Measurements from ENCODE around the gene SH2D4B.

SH2D4B gene

GRCh38 chr10:80537736-80538480, at the start of gene SH2D4B:
Gene SH2D4B (plus strand): TSS chr10:80537902. CDS start chr10:80538332, 430 bp downstream.
- DNase-seq = no peak

DNA sequence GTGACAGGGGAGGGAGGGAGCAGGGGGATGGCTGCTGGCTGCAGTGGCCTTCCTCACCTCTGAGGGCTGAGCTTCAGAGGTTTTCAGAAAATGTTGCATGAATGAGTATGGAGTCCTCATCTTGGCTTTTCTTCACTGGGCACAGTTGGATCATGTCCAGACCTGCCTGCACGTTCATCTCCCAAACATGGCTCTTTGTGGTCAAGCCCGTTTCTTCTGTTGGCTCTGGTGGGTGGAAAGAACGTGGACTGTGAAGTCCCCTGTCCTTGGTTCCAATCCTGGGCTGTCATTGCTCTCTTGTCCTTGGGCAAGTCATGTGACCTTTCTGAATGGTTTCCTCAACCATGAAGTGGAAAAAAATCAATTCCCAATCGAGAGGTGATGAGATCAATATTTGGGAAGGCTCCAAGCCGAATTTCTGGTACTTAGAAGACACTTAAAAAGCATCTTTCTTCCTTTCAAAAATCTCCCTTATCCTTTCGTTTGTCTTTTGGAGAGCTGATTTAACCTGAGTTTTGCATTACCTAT, 49.1 kb upstream of the SH2D4B start:
- DNase-seq = no peak

DNA sequence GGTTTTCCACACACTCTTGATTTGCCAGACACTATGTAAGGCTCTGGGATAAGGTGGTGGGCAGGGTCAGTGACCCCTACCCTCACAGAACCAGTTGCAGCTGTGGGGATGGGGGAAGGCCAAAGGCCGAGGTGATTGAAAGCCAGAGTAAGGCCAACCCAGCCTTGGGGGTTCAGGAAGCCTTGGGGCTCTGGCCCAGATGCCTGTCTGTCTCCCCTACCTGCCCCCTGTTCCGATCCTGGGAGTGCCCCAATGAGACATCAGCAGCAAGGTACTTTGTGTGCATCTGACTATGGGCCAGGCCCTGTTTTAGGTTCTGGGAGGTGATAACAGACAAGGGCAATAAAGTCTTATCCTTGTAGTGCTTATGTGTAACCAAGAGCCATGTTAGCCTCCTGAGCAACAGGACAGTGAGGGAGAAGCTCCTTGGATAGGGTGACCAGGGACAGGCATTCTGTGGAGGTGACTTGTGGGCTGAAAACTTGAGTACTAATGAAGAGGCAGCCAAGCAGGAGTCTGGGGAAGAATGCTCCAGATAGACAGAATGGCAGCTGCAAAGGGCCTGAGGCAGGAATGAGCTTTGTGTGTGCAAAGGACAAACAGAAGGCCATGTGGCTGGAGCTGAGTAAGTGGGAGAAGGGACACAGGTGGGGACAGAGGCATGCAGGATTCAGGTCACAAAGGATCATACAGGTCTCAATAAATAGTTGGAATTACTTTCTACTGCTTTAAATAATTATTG, 48.2 kb upstream of the SH2D4B start:
- DNase-seq = no peak

DNA sequence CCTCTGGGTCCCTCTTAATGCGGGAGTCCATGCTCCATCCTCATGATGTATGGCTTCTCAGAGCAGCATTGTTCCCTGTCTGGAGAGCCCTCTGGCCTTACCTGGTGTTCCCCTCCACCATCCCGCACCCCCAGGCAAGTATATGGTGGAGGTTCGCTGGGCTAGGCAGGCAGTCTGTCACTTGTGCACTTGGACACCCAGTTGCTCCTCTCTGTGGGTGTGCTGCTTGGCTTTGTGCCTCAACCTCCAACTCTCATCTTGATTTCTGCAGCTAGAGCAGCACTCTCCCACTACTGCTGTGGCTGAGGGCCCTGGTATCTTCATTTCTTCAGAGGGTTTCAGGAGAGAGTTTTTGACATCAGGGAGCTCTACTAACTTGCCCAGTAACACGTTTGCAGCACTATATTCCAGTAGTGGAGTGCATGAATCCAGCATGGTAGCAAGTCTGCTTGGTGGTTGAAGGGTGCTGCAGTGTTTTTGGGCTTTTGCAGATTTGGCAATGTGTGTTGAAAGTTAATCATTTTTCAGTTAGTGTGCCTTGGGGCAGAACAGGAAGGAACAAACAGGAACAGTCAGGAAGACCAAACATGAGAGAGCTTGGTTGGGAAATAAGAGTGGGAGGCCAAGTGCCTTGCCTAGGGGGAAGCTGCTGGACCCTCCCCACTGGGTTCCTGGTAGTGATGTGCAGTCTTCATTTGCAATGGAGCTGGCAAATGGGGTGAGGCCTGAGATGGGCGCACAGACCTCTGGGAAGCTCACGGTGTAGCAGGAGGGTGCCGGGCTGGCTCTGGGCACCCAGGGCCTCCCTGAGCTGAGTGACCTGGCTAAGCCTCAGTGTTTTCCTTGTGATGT, 46.2 kb upstream of the SH2D4B start:
- DNase-seq = no peak

DNA sequence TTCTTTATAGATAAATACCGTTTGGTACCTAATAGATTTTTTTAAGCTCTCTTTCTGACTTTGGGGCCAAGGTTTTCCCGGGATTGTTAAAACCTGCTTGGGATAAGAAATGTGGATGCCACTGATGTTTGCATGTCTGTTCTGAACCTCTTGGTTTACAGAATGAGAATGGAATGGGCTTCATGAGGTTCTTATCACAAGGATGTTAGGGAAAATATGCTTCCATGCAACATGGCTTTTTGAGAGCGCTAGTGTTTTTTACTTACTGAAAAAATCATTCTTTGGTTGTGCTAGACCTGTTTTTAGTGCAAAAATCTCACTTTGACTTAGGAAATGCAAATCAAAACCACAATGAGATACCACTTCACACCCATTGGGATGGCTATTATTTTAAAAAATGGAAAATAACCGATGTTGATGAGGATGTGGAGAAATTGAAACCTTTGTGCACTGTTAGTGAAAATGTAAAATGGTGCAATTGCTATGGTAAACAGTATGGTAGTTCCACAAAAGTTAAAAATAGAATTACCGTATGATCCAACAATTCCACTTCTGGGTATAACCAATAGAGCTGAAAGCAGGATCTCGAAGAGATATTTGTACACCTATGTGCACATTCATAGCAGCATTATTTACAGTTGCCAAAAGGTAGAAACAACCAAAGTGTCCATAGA, 44.7 kb upstream of the SH2D4B start:
- DNase-seq = no peak

- no peak for DNase-seq
Observed at GRCh38 chr10:80493522-80494051, 44.1 kb upstream of the SH2D4B start.

DNA sequence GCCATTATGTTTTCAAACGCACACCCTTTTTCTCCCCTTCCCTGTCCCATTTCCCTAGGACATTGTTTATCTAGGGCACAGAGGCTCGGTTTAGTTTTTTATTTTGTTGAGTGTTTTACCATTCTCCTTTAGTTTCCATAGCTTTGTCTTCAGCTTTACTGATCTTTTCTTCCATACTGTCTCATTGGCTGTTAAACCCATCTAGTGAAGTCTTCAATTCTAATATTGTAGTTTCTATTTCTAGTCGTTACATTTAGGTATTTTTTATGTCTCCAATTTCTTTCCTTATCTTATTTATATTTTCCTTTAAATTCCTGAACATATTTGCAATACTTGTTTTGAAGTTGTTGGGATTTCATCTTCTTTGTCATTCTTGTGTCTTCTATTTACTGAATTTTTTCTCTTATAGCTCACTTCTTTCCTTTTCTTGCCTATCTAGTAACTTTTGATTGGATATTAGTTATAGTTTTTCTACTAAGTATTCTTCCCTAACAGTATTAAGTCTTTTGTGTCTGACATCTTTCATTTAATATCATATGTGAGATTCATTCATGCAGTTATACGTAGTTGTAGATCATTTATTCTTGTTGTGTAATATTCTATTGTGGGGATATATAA, 41.0 kb upstream of the SH2D4B start:
- DNase-seq = no peak

GRCh38 chr10:80497187-80498077, 40.3 kb upstream of the SH2D4B start:
- DNase-seq = no peak

GRCh38 chr10:80498078-80498832, 39.4 kb upstream of the SH2D4B start:
- DNase-seq = no peak

- DNase-seq = no peak
Observed at GRCh38 chr10:80498833-80499741, 38.6 kb upstream of the SH2D4B start.

- no peak for DNase-seq
Observed at GRCh38 chr10:80500572-80501380, 36.9 kb upstream of the SH2D4B start.

GRCh38 chr10:80501381-80501912, 36.3 kb upstream of the SH2D4B start:
- no peak for DNase-seq

DNA sequence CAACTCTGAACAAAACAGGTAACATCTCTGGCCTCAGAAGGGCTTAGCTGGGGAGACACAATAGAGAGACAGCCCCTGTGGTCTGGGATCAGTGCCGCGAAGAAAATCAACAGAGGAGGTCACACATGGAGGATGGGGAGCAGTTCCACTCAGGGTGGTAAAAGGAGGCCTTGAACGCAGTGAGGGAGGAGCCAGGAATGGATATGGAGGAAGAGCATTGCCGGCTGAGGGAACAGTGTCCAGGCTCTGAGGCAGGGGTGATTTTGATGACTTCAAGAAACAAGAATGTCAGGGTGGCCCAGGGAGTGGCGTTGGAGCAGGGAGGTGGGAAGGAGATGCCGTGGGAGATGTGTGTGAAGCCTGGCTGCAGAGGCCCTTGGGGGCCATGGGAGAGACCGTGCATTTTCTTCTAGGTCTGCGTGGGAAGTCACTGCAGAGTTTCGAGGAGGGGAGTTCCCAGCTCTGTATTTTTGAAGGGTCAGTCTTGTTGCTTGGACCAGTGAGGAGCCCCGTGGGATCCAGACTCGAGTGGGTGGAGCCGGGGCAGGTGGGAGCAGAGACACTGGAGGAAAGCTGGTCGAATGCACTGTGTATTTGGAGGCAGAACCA, 35.7 kb upstream of the SH2D4B start:
- DNase-seq = no peak

DNA sequence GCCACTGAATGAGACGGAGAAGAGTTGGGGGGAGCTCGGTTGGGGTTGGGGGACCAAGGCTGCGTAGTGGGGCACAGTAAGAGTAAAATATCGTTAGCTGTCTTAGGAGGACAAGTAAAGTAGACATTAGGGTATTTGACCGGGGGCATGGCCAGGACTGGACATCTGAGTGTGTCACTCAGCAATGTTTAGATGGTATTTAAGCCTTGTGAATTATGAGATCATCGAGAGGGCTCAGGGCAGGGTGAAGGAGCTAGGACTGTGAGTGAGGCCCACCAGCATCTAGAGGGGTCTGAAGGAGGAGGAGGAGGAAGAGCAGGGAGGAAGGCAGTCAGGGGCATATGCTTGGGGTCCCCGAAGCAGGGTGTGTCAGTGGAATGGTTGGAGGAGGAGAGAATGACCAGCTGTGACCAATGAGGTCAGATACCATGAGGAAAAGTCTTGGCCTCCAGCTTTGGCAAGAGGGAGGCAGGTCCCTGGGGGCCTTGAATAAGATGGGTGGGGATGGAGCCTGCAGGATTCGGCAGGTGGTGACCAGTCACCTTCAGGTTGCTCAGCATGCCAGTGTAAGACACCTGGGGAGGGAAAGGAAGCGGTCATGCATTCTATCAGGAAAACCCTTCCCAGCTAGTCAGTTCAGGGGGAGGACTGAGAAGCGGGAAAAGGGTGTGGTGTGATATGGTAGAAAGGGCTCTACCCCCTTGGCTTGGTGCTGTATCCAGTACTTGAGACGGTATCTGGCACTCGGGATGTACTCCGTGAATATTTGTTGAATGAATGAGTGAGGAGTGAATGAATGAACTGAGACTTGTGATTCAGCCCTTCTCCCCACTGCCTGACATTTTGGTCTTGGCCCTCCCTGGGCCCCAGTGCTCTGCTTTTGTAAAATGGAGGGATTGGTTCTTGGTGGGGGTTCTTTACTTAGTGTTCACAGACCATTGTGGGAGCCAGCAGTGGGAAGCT, 34.8 kb upstream of the SH2D4B start:
- DNase-seq = no peak

DNA sequence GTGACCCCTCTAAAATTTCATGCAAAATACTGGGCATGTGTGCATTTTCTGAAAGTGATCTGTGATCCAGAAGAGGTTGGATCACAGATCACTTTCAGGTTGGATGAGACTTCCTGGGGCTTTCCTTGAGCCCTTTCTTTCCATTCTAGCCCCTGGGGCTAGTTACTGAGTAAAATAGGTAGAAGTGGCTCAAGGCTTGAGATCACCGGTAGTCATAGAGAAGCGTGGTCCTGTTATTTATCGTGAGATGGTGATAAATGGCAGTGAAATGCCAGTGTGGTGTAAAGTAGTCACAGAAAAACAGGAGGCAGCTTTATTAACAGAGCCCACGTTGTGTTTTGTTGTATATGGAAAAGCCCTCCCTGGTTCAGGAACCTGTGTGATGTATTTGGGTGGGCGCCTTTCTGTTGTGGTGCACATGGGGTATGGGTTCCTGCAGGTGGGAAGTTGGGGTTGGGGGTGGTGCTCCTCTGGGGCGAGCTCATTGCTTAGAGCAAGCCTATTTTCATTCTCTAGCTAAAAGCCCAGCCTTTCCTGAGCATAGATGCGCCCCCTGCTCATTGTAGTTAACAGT, 34.0 kb upstream of the SH2D4B start:
- DNase-seq = no peak

Data from NCI-H2107 (cell line).